Measurements from ENCODE around the gene FUBP3. TPM values are rescaled to one million over a fixed set of nuclear protein-coding genes. Genes with fewer than 3 reads are reported as not detected.
A peak's percentile ranks its signal among the peaks of the same experiment; 100 is the strongest.

Gene FUBP3
- polyA plus RNA-seq, 3 donors = 9.5 to 17.3 (median 16.3) TPM

DNA sequence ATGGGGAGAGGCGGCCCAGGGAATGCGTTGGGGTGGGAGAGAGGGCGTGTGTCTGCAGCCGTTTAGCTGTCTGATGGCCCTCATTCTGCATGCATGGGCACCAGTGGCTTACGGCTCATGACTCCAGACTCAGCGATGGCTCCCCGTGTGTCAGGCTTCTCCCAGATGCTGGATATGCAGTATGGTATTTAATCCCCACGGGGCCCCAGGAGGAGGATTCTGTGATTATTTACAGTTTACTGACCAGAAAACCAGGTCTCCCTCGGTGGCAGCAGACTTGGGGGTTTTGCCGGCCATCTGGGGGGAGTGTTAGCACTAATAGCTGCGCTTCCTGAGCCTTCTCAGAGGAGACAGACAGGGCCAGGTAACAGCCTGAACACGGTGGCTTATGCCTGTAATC is 89.3 kb downstream of the FUBP3 start:
- Histone ChIP-seq H3K4me1 (ENCODE audit: control insufficient read depth in 1 of 2, insufficient read depth in 2 of 2, low read length in 2 of 2) (no peaks in the 10 kb centered on the region), H3K36me3 (replicated peaks in 1 of 2; ENCODE audit: control insufficient read depth in 1 of 2, insufficient read depth in 2 of 2, low read length in 2 of 2) (no peaks in the 10 kb centered on the region), H3K4me3 (replicated peaks in 1 of 3; ENCODE audit: low read depth in 2 of 3, low read length in 3 of 3) (no peak overlapping the region), H2AFZ (ENCODE audit: insufficient read depth, low read depth, low read length, poor library complexity, severe bottlenecking) (no peak overlapping the region), H3K79me2 (ENCODE audit: insufficient read depth, low read length) (no peaks in the 10 kb centered on the region), H3K9me3 (replicated peaks in 1 of 2; ENCODE audit: control insufficient read depth in 1 of 2, insufficient read depth in 1 of 2, low read length in 2 of 2) (peaks cover 0 to 7% of the 10 kb centered on the region in 2 donors), H3K9ac (ENCODE audit: insufficient read depth, low read length, poor library complexity, severe bottlenecking) (no peak overlapping the region), H4K20me1 (ENCODE audit: insufficient read depth, low read length) (no peaks in the 10 kb centered on the region), H3K4me2 (replicated peaks; ENCODE audit: extremely low read depth, low read length, poor library complexity, severe bottlenecking) (no peak overlapping the region), H3K27ac (ENCODE audit: low read depth in 1 of 2, low read length in 2 of 2) (no peak overlapping the region), H3K27me3 (ENCODE audit: control insufficient read depth in 2 of 2, insufficient read depth in 2 of 2, low read length in 2 of 2) (peaks cover 34 to 49% of the 10 kb centered on the region in 2 donors)
- intact Hi-C loops (cut with micrococcal nuclease) = no loop called here
- Mint-ChIP-seq H3K9me3 (peaks cover 0 to 13% (median 0%) of the 10 kb centered on the region in 7 donors), H3K4me1 (peaks cover 6% of the 10 kb centered on the region), H3K4me3 (peak overlapping the region in 1 of 2 donors; percentile 61), H3K27me3 (ENCODE audit: low read depth in 3 of 3) (peaks cover 56 to 72% (median 63%) of the 10 kb centered on the region in 3 donors), H3K27ac (no peak overlapping the region), H3K36me3 (peaks cover 2 to 4% of the 10 kb centered on the region in 2 donors)
- TF ChIP-seq CTCF (IDR thresholded peaks at IDR 0.05) = no peak
- 72% methylated on average over 11 of the region's 12 CpGs for WGBS (ENCODE audit: insufficient coverage)
- DNase-seq = no peak

DNA sequence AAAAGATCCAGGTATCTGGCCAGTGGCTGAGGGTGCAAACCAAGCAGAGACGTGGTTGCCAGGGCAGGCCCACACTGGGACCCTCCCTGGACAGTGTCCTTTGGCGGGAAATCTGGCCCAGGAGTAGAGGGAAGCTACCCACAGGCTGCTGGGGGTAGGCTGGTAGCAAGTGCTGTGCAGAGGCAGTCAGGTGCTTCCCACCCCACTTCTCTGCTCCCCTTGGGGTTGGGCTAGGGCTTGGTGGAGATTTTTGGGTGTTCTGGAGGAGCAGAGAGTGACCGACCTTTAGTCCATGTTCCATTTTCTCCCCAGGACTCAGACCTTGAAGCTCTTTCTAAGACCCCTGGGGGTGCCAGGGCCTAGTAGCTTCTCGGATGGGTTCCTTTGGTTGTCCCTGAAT is 90.6 kb downstream of the FUBP3 start:
- no peak for DNase-seq
- H3K4me2 ChIP-seq (replicated peaks; ENCODE audit: extremely low read depth, low read length, poor library complexity, severe bottlenecking) = no peak overlapping the region
- Mint-ChIP-seq H3K36me3 (peaks cover 0 to 4% of the 10 kb centered on the region in 2 donors), H3K4me1 (peaks cover 6% of the 10 kb centered on the region), H3K4me3 (no peak overlapping the region), H3K27ac (no peak overlapping the region), H3K9me3 (peaks cover 0 to 13% (median 0%) of the 10 kb centered on the region in 7 donors), H3K27me3 (ENCODE audit: low read depth in 3 of 3) (peaks cover 44 to 62% (median 51%) of the 10 kb centered on the region in 3 donors)
- H3K79me2 ChIP-seq (ENCODE audit: insufficient read depth, low read length) = no peaks in the 10 kb centered on the region
- H3K36me3 ChIP-seq (replicated peaks in 1 of 2; ENCODE audit: control insufficient read depth in 1 of 2, insufficient read depth in 2 of 2, low read length in 2 of 2) = no peaks in the 10 kb centered on the region
- 86% methylated on average over 1 of the region's 4 CpGs for WGBS (ENCODE audit: insufficient coverage)
- H3K9ac ChIP-seq (ENCODE audit: insufficient read depth, low read length, poor library complexity, severe bottlenecking) = no peak overlapping the region
- H2AFZ ChIP-seq (ENCODE audit: insufficient read depth, low read depth, low read length, poor library complexity, severe bottlenecking) = no peak overlapping the region
- no peaks in the 10 kb centered on the region for H4K20me1 ChIP-seq (ENCODE audit: insufficient read depth, low read length)
- intact Hi-C loops (cut with micrococcal nuclease) = no loop called here
- H3K27me3 ChIP-seq (ENCODE audit: control insufficient read depth in 2 of 2, insufficient read depth in 2 of 2, low read length in 2 of 2) = peaks cover 23 to 36% of the 10 kb centered on the region in 2 donors
- H3K4me1 ChIP-seq (ENCODE audit: control insufficient read depth in 1 of 2, insufficient read depth in 2 of 2, low read length in 2 of 2) = no peaks in the 10 kb centered on the region
- H3K27ac ChIP-seq (ENCODE audit: low read depth in 1 of 2, low read length in 2 of 2) = no peak overlapping the region
- no peak for TF ChIP-seq CTCF (IDR thresholded peaks at IDR 0.05)
- H3K9me3 ChIP-seq (replicated peaks in 1 of 2; ENCODE audit: control insufficient read depth in 1 of 2, insufficient read depth in 1 of 2, low read length in 2 of 2) = peaks cover 0 to 7% of the 10 kb centered on the region in 2 donors
- no peak overlapping the region for H3K4me3 ChIP-seq (replicated peaks in 1 of 3; ENCODE audit: low read depth in 2 of 3, low read length in 3 of 3)
